Activated T-helper 1 cell treated with anti-CD3 and anti-CD28 coated beads, Interleukin-12 subunit alpha, Interleukin-12 subunit beta, Interleukin-2, Interleukin-4 antibody, amounts not matched to agents 30 ng/mL and 10 ng/mL and 1 ng/mL, durations not matched to agents 14 hours and 24 hours and 36 hours (primary cell): ENCODE data around the gene TCF7L2. TPM values are rescaled to one million over a fixed set of nuclear protein-coding genes. Genes with fewer than 3 reads are reported as not detected.
"Not testable (repeated sequence)": the region's sequence is repeated elsewhere in the genome, so short reads cannot be mapped to it uniquely, and the experiment has no call there.

Experiments used
- DNase-seq: peaks from one replicate; pipeline ENCODE4 v3.0.0; 2021; ENCODE audit warnings: low spot score
- H3K27ac Mint-ChIP-seq: one replicate; pipeline ENCODE4 v1.8.0; 2021; ENCODE audit warnings: mild to moderate bottlenecking, mixed read lengths
- H3K27me3 Mint-ChIP-seq: one replicate; pipeline ENCODE4 v1.8.0; 2022; ENCODE audit warnings: mild to moderate bottlenecking, moderate library complexity, mixed read lengths; ENCODE audit not compliant: insufficient read depth
- H3K36me3 Mint-ChIP-seq: one replicate; pipeline ENCODE4 v1.8.0; 2021; ENCODE audit warnings: low read depth, mixed read lengths
- H3K4me1 Mint-ChIP-seq: one replicate; pipeline ENCODE4 v1.8.0; 2021; ENCODE audit warnings: low read depth, mixed read lengths
- H3K4me3 Mint-ChIP-seq: one replicate; pipeline ENCODE4 v1.8.0; 2021; ENCODE audit warnings: mild to moderate bottlenecking, moderate library complexity, mixed read lengths
- H3K9me3 Mint-ChIP-seq: one replicate; pipeline ENCODE4 v1.8.0; 2021; ENCODE audit warnings: mixed read lengths
- intact Hi-C: fragments of 100-400 bp; cut with micrococcal nuclease; formaldehyde crosslinking; loops from one replicate; pipeline ENCODE4 v1.15.1; 2024
- total RNA-seq: library from RNA; stranded (reverse); gene quantifications from 2 replicates; pipeline ENCODE4 v1.2.3, GENCODE V29; 2022

Gene TCF7L2
- total RNA-seq, 1 donor from 2014 or later: 0.36 TPM

- H3K4me1 Mint-ChIP-seq: no peaks in the 10 kb centered on the region
- intact Hi-C loops: no loop called here
- peaks cover 11% of the 10 kb centered on the region for H3K27me3 Mint-ChIP-seq
- no peak overlapping the region for H3K27ac Mint-ChIP-seq
- H3K4me3 Mint-ChIP-seq: no peak overlapping the region
- no peaks in the 10 kb centered on the region for H3K36me3 Mint-ChIP-seq
- H3K9me3 Mint-ChIP-seq: no peaks in the 10 kb centered on the region
- no peak for DNase-seq
These were observed 106.5 kb downstream of the TCF7L2 start for GRCh38 chr10:113056441-113057021.

- peaks cover 12% of the 10 kb centered on the region for H3K27me3 Mint-ChIP-seq
- H3K4me3 Mint-ChIP-seq: no peak overlapping the region
- H3K4me1 Mint-ChIP-seq: no peaks in the 10 kb centered on the region
- intact Hi-C loops: no loop called here
- H3K27ac Mint-ChIP-seq: no peak overlapping the region
- H3K9me3 Mint-ChIP-seq: no peaks in the 10 kb centered on the region
- DNase-seq: no peak
- H3K36me3 Mint-ChIP-seq: no peaks in the 10 kb centered on the region
These were observed 108.0 kb downstream of the TCF7L2 start for GRCh38 chr10:113057948-113058522.

- Mint-ChIP-seq H3K4me3 (no peak overlapping the region), H3K4me1 (no peaks in the 10 kb centered on the region), H3K36me3 (no peaks in the 10 kb centered on the region), H3K9me3 (no peaks in the 10 kb centered on the region), H3K27me3 (peaks cover 6% of the 10 kb centered on the region), H3K27ac (no peak overlapping the region)
- intact Hi-C loops: no loop called here
- DNase-seq: no peak
These were observed 108.7 kb downstream of the TCF7L2 start for GRCh38 chr10:113058523-113059370.

GRCh38 chr10:113059371-113059780 is 109.3 kb downstream of the TCF7L2 start:
- H3K27me3 Mint-ChIP-seq: peaks cover 6% of the 10 kb centered on the region
- H3K9me3 Mint-ChIP-seq: no peaks in the 10 kb centered on the region
- no peaks in the 10 kb centered on the region for H3K4me1 Mint-ChIP-seq
- H3K36me3 Mint-ChIP-seq: no peaks in the 10 kb centered on the region
- H3K4me3 Mint-ChIP-seq: no peak overlapping the region
- intact Hi-C loops: no loop called here
- no peak overlapping the region for H3K27ac Mint-ChIP-seq
- no peak for DNase-seq

- no peak overlapping the region for H3K27ac Mint-ChIP-seq
- DNase-seq: no peak
- H3K4me3 Mint-ChIP-seq: no peak overlapping the region
- H3K27me3 Mint-ChIP-seq: peaks cover 6% of the 10 kb centered on the region
- no peaks in the 10 kb centered on the region for H3K36me3 Mint-ChIP-seq
- H3K4me1 Mint-ChIP-seq: no peaks in the 10 kb centered on the region
- intact Hi-C loops: no loop called here
- no peaks in the 10 kb centered on the region for H3K9me3 Mint-ChIP-seq
These were observed 110.4 kb downstream of the TCF7L2 start for GRCh38 chr10:113060201-113061053.

GRCh38 chr10:113061054-113061430 is 111.0 kb downstream of the TCF7L2 start:
- no peak overlapping the region for H3K4me3 Mint-ChIP-seq
- H3K4me1 Mint-ChIP-seq: no peaks in the 10 kb centered on the region
- intact Hi-C loops: no loop called here
- H3K27me3 Mint-ChIP-seq: peaks cover 4% of the 10 kb centered on the region
- H3K27ac Mint-ChIP-seq: no peak overlapping the region
- DNase-seq: no peak
- H3K36me3 Mint-ChIP-seq: no peaks in the 10 kb centered on the region
- H3K9me3 Mint-ChIP-seq: no peaks in the 10 kb centered on the region

- H3K9me3 Mint-ChIP-seq: no peaks in the 10 kb centered on the region
- H3K36me3 Mint-ChIP-seq: no peaks in the 10 kb centered on the region
- no peak overlapping the region for H3K4me3 Mint-ChIP-seq
- intact Hi-C loops: no loop called here
- no peaks in the 10 kb centered on the region for H3K4me1 Mint-ChIP-seq
- H3K27me3 Mint-ChIP-seq: peaks cover 4% of the 10 kb centered on the region
- no peak overlapping the region for H3K27ac Mint-ChIP-seq
- no peak for DNase-seq
These were observed 111.5 kb downstream of the TCF7L2 start for GRCh38 chr10:113061557-113061956.

- Mint-ChIP-seq H3K9me3 (no peaks in the 10 kb centered on the region), H3K36me3 (no peaks in the 10 kb centered on the region), H3K4me3 (no peak overlapping the region), H3K27ac (no peak overlapping the region), H3K27me3 (peaks cover 4% of the 10 kb centered on the region), H3K4me1 (no peaks in the 10 kb centered on the region)
- intact Hi-C loops: no loop called here
- no peak for DNase-seq
These were observed 113.3 kb downstream of the TCF7L2 start for GRCh38 chr10:113063043-113063967.

- DNase-seq: no peak
- Mint-ChIP-seq H3K9me3 (no peaks in the 10 kb centered on the region), H3K4me1 (no peaks in the 10 kb centered on the region), H3K27ac (no peak overlapping the region), H3K36me3 (no peaks in the 10 kb centered on the region), H3K27me3 (peaks cover 4% of the 10 kb centered on the region), H3K4me3 (no peak overlapping the region)
- intact Hi-C loops: no loop called here
These were observed 114.0 kb downstream of the TCF7L2 start for GRCh38 chr10:113064039-113064438.

GRCh38 chr10:113066120-113066519 is 116.1 kb downstream of the TCF7L2 start:
- H3K4me3 Mint-ChIP-seq, intact Hi-C loops, H3K27me3 Mint-ChIP-seq, DNase-seq, H3K36me3 Mint-ChIP-seq, H3K4me1 Mint-ChIP-seq, H3K9me3 Mint-ChIP-seq, H3K27ac Mint-ChIP-seq: not testable (repeated sequence)

- intact Hi-C loops: no loop called here
- H3K27me3 Mint-ChIP-seq: peaks cover 5% of the 10 kb centered on the region
- H3K27ac Mint-ChIP-seq: no peak overlapping the region
- DNase-seq: no peak
- no peaks in the 10 kb centered on the region for H3K9me3 Mint-ChIP-seq
- H3K36me3 Mint-ChIP-seq: no peaks in the 10 kb centered on the region
- H3K4me1 Mint-ChIP-seq: no peaks in the 10 kb centered on the region
- H3K4me3 Mint-ChIP-seq: no peak overlapping the region
These were observed 116.7 kb downstream of the TCF7L2 start for GRCh38 chr10:113066561-113067312.
